Activated naive CD4-positive, alpha-beta T cell treated with anti-CD3 and anti-CD28 coated beads for 36 hours (primary cell): ENCODE data around the gene KAZALD1. TPM values are rescaled to one million over a fixed set of nuclear protein-coding genes. Genes with fewer than 3 reads are reported as not detected.

Experiments used
- CTCF ChIA-PET: fragments of 350-600 bp; sonication (Branson Sonifier 250); formaldehyde crosslinking; loops from one replicate; lab custom pipeline; 2021; ENCODE audit warnings: antibody characterized with exemption; lab: Charles Lee
- DNase-seq: peaks from one replicate; pipeline ENCODE4 v3.0.0-alpha.2; 2020
- H3K27ac Mint-ChIP-seq: one replicate; pipeline ENCODE4 v1.8.0; 2021; ENCODE audit warnings: mild to moderate bottlenecking, mixed read lengths
- H3K27me3 Mint-ChIP-seq: one replicate; pipeline ENCODE4 v1.8.0; 2021; ENCODE audit warnings: low read depth, mixed read lengths
- H3K36me3 Mint-ChIP-seq: one replicate; pipeline ENCODE4 v1.8.0; 2021; ENCODE audit warnings: low read depth, mixed read lengths
- H3K4me1 Mint-ChIP-seq: one replicate; pipeline ENCODE4 v1.8.0; 2021; ENCODE audit warnings: low read depth, mixed read lengths
- H3K4me3 Mint-ChIP-seq: one replicate; pipeline ENCODE4 v1.8.0; 2021; ENCODE audit warnings: mild to moderate bottlenecking, moderate library complexity, mixed read lengths
- H3K9me3 Mint-ChIP-seq: one replicate; pipeline ENCODE4 v1.8.0; 2021; ENCODE audit warnings: mixed read lengths
- intact Hi-C: fragments of 100-400 bp; cut with micrococcal nuclease; formaldehyde crosslinking; loops from one replicate; pipeline ENCODE4 v1.15.1; 2023
- total RNA-seq, 2 experiments: library from RNA; stranded (reverse); gene quantifications; one replicate each; pipeline ENCODE4 v1.2.3, GENCODE V29; 2021

Gene KAZALD1
- under 1 TPM; 0.52 to 0.62 TPM for total RNA-seq

DNA sequence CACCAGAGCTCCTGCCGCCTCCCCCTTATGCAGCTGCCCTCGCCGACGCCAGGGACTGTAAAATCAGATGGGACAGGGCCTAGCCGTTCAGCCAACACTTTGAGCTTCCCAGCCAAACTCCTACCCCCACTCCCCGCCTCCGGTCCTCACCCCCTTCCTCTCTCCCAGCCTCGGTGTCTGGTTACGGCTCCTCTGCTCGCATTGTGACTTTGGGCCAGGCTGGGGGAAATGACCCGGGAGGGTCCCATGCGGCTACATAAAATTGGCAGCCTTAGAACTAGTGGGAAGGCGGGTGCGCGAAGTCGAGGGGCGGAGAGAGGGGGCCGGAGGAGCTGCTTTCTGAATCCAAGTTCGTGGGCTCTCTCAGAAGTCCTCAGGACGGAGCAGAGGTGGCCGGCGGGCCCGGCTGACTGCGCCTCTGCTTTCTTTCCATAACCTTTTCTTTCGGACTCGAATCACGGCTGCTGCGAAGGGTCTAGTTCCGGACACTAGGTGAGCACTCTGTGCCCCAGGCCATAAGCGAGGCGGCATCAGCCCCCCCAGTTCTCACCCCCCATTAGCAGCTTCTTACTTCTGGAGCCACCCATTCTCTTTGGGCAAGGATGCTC is at the start of gene KAZALD1:
TSS of gene KAZALD1 (plus strand) at position 366 of the 608 bp plus-strand sequence. CDS start 604 bp downstream, outside the sequence.
- Mint-ChIP-seq H3K27me3 (peaks cover 38% of the 10 kb centered on the region), H3K4me3 (peak within 1 kb of the TSS; percentile 87), H3K27ac (peak within 1 kb of the TSS; percentile 93), H3K36me3 (no peaks in the 10 kb centered on the region), H3K4me1 (peaks cover 39% of the 10 kb centered on the region), H3K9me3 (no peaks in the 10 kb centered on the region)
- CTCF ChIA-PET, result interaction anchor here (0.6 to 13.7 kb wide), 8 partner anchors 13 to 307 kb away, joined by 3 to 326 read pairs (median 6); partner anchors contain the start of gene LZTS2
- intact Hi-C loops, result loop anchor here (2.0 kb wide), 3 partner anchors 43 to 65 kb away; no protein-coding TSS in a partner anchor
- DNase-seq, result no peak

- no peaks in the 10 kb centered on the region for H3K36me3 Mint-ChIP-seq
- H3K4me3 Mint-ChIP-seq, result no peak overlapping the region
- no peaks in the 10 kb centered on the region for H3K9me3 Mint-ChIP-seq
- intact Hi-C loops, result loop anchor here (5.0 kb wide), 3 partner anchors 45 to 270 kb away; partner anchors contain the start of gene SEMA4G
- CTCF ChIA-PET, result interaction anchor here (0.9 to 1.9 kb wide), 4 partner anchors 9 to 30 kb away, joined by 3 to 11 read pairs (median 5); no protein-coding TSS in a partner anchor
- no peak overlapping the region for H3K27ac Mint-ChIP-seq
- H3K4me1 Mint-ChIP-seq, result peaks cover 12% of the 10 kb centered on the region
- peak; percentile 85 for DNase-seq
- peaks cover 29% of the 10 kb centered on the region for H3K27me3 Mint-ChIP-seq
Observed at GRCh38 chr10:101012525-101013364, 49.0 kb upstream of the KAZALD1 start.

DNA sequence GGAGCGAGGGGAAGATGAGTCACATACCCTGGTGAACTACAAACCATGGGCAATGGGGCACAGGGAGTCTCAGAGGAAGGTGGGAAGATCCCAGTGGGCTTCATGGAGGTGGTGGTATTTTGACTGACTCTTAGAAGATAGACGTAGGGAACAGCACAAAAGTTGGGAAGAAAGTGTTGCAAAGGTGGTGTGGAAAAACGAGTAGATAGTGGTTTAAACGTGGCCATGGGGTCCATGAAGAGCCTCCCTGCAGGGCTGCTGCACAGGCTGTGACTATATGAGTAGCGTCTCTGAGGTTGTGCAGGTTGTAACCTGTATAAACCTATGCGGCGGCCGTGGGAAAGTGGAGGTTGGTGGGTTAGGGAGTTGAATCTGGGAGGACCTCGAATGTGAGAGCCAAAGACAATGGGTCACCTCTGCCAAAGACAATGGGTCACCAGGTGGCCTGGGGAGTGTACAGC is 48.4 kb upstream of the KAZALD1 start:
- CTCF ChIA-PET, result interaction anchor here (0.7 to 7.2 kb wide), 15 partner anchors 8 to 137 kb away, joined by 3 to 94 read pairs (median 7); partner anchors contain the start of genes LZTS2, PDZD7 and SFXN3
- intact Hi-C loops, result loop anchor here (5.0 kb wide), 3 partner anchors 46 to 271 kb away; partner anchors contain the start of gene SEMA4G
- DNase-seq, result no peak
- Mint-ChIP-seq H3K36me3 (no peaks in the 10 kb centered on the region), H3K4me3 (no peak overlapping the region), H3K4me1 (peaks cover 13% of the 10 kb centered on the region), H3K27me3 (peaks cover 35% of the 10 kb centered on the region), H3K27ac (no peak overlapping the region), H3K9me3 (no peaks in the 10 kb centered on the region)

GRCh38 chr10:101014230-101014884 is 47.4 kb upstream of the KAZALD1 start:
- no peaks in the 10 kb centered on the region for H3K36me3 Mint-ChIP-seq
- no peak overlapping the region for H3K4me3 Mint-ChIP-seq
- H3K27ac Mint-ChIP-seq, result no peak overlapping the region
- intact Hi-C loops, result loop anchor here (1.0 to 5.0 kb wide), 7 partner anchors 15 to 581 kb away; partner anchors contain the start of genes LZTS2 and SEMA4G
- H3K4me1 Mint-ChIP-seq, result peaks cover 16% of the 10 kb centered on the region
- CTCF ChIA-PET, result interaction anchor here (0.6 to 7.2 kb wide), 40 partner anchors 9 to 1615 kb away, joined by 3 to 94 read pairs (median 4); partner anchors contain the start of genes LZTS2, PDZD7 and SFXN3
- peak; percentile 85 for DNase-seq
- no peaks in the 10 kb centered on the region for H3K9me3 Mint-ChIP-seq
- peaks cover 38% of the 10 kb centered on the region for H3K27me3 Mint-ChIP-seq

- no peaks in the 10 kb centered on the region for H3K36me3 Mint-ChIP-seq
- intact Hi-C loops, result loop anchor here (1.0 to 5.0 kb wide), 7 partner anchors 16 to 582 kb away; partner anchors contain the start of genes LZTS2 and SEMA4G
- CTCF ChIA-PET, result interaction anchor here (0.7 to 7.2 kb wide), 31 partner anchors 8 to 454 kb away, joined by 3 to 94 read pairs (median 5); partner anchors contain the start of genes LZTS2, PDZD7 and SFXN3
- H3K27ac Mint-ChIP-seq, result no peak overlapping the region
- H3K27me3 Mint-ChIP-seq, result peaks cover 41% of the 10 kb centered on the region
- DNase-seq, result no peak
- no peak overlapping the region for H3K4me3 Mint-ChIP-seq
- H3K9me3 Mint-ChIP-seq, result no peaks in the 10 kb centered on the region
- H3K4me1 Mint-ChIP-seq, result peaks cover 18% of the 10 kb centered on the region
Observed at GRCh38 chr10:101014966-101015581, 46.7 kb upstream of the KAZALD1 start.

- peaks cover 41% of the 10 kb centered on the region for H3K27me3 Mint-ChIP-seq
- H3K9me3 Mint-ChIP-seq, result no peaks in the 10 kb centered on the region
- no peak overlapping the region for H3K4me3 Mint-ChIP-seq
- no peak for DNase-seq
- H3K36me3 Mint-ChIP-seq, result no peaks in the 10 kb centered on the region
- intact Hi-C loops, result loop anchor here (2.0 kb wide), 1 partner anchor 139 kb away; no protein-coding TSS in a partner anchor
- CTCF ChIA-PET, result interaction anchor here (1.1 to 7.2 kb wide), 15 partner anchors 8 to 82 kb away, joined by 3 to 94 read pairs (median 7); partner anchors contain the start of genes LZTS2, PDZD7 and SFXN3
- peaks cover 18% of the 10 kb centered on the region for H3K4me1 Mint-ChIP-seq
- no peak overlapping the region for H3K27ac Mint-ChIP-seq
Observed at GRCh38 chr10:101015582-101015973, 46.2 kb upstream of the KAZALD1 start.

GRCh38 chr10:101016814-101017213 is 45.0 kb upstream of the KAZALD1 start:
- Mint-ChIP-seq H3K36me3 (no peaks in the 10 kb centered on the region), H3K27me3 (peaks cover 43% of the 10 kb centered on the region), H3K4me1 (peaks cover 18% of the 10 kb centered on the region), H3K4me3 (no peak overlapping the region), H3K9me3 (no peaks in the 10 kb centered on the region), H3K27ac (no peak overlapping the region)
- DNase-seq, result no peak
- CTCF ChIA-PET, result interaction anchor here (0.6 to 7.2 kb wide), 11 partner anchors 10 to 125 kb away, joined by 3 to 94 read pairs (median 6); partner anchors contain the start of genes LZTS2, PDZD7 and SFXN3
- intact Hi-C loops, result no loop called here

DNA sequence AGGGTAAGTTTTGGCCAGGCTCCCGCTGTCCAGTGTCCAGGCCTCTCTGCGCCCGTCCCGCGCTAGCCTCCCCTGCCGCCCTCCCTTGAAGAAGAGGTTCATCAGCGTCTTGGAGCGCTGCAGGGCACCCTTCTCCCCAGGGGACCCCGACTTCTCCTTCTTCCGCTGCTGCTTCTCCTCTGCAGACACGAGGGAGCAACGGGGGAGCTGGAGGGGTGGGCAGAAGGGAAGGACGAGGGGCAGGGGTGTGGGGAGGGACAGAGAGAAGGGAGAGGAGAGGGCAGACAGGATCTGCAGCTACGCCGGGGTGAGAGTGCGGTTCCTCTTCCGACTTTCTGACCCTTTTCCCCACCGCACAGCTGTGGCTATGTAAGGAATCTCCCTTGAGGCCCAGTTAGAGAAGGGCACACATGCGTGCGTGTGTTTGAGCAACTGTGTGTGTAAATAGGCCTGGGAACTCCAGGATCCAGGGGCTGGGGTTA is 43.6 kb upstream of the KAZALD1 start:
- no peak for DNase-seq
- Mint-ChIP-seq H3K27ac (no peak overlapping the region), H3K27me3 (peaks cover 43% of the 10 kb centered on the region), H3K9me3 (no peaks in the 10 kb centered on the region), H3K36me3 (no peaks in the 10 kb centered on the region), H3K4me1 (peaks cover 13% of the 10 kb centered on the region), H3K4me3 (no peak overlapping the region)
- CTCF ChIA-PET, result interaction anchor here (0.5 to 7.2 kb wide), 18 partner anchors 11 to 362 kb away, joined by 3 to 94 read pairs (median 10); partner anchors contain the start of genes KAZALD1, LZTS2, PDZD7 and SFXN3
- intact Hi-C loops, result loop anchor here (2.0 kb wide), 1 partner anchor 43 kb away; the partner anchor contains the start of gene KAZALD1

GRCh38 chr10:101018600-101019439 is 43.0 kb upstream of the KAZALD1 start:
- CTCF ChIA-PET, result interaction anchor here (0.6 to 7.2 kb wide), 19 partner anchors 10 to 123 kb away, joined by 3 to 94 read pairs (median 6); partner anchors contain the start of genes KAZALD1, LZTS2, PDZD7 and SFXN3
- Mint-ChIP-seq H3K27ac (no peak overlapping the region), H3K4me3 (no peak overlapping the region), H3K27me3 (peaks cover 41% of the 10 kb centered on the region), H3K4me1 (peaks cover 8% of the 10 kb centered on the region), H3K36me3 (no peaks in the 10 kb centered on the region), H3K9me3 (no peaks in the 10 kb centered on the region)
- peak; percentile 87 for DNase-seq
- intact Hi-C loops, result loop anchor here (1.0 to 2.0 kb wide), 2 partner anchors 42 to 49 kb away; partner anchors contain the start of gene KAZALD1

DNA sequence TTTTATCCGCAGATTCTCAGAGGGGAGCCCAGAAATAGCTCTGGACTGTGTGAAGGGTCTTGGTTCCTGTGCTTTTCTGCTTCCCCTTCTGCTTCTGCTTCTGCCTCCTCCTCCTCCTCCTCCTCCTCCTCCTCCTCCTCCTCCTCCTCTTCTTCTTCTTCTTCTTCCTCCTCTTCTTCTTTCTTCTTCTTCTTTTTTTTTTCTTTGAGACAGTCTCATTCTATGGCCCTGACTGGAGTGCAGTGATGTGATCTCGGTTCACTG is 42.4 kb upstream of the KAZALD1 start:
- Mint-ChIP-seq H3K9me3 (no peaks in the 10 kb centered on the region), H3K27me3 (peaks cover 39% of the 10 kb centered on the region), H3K27ac (no peak overlapping the region), H3K4me1 (peaks cover 6% of the 10 kb centered on the region), H3K36me3 (no peaks in the 10 kb centered on the region), H3K4me3 (no peak overlapping the region)
- no peak for DNase-seq
- intact Hi-C loops, result loop anchor here (1.0 to 2.0 kb wide), 2 partner anchors 41 to 49 kb away; partner anchors contain the start of gene KAZALD1
- CTCF ChIA-PET, result interaction anchor here (0.6 to 7.2 kb wide), 18 partner anchors 9 to 122 kb away, joined by 3 to 94 read pairs (median 8); partner anchors contain the start of genes KAZALD1, LZTS2, PDZD7 and SFXN3
